Stimulated activated naive B cell treated with anti-CD40 and anti-IgM and Interleukin-4, amounts not matched to agents 10 μg/mL and 1 μg/mL and 100 μg/mL, for 72 hours (primary cell): ENCODE results near the gene ATP13A5.

Experiments
- ATAC-seq, 2 donors: fragments of 150-1000 bp; cut with Tn5 transposase; replicated peaks; 2 replicates each; pipeline ENCODE4 v1.10.0; 2021; ENCODE audit warnings: moderate library complexity in 1 of 2
- DNase-seq: peaks from one replicate; pipeline ENCODE4 v3.0.0; 2021
- H3K27ac Mint-ChIP-seq: one replicate; pipeline ENCODE4 v1.8.0; 2022; ENCODE audit warnings: mild to moderate bottlenecking, mixed read lengths
- H3K27me3 Mint-ChIP-seq, 2 donors: one replicate each; pipeline ENCODE4 v1.8.0; 2022; ENCODE audit warnings: mixed read lengths in 2 of 2
- H3K36me3 Mint-ChIP-seq, 2 donors: one replicate each; pipeline ENCODE4 v1.8.0; 2022; ENCODE audit warnings: mixed read lengths in 2 of 2, mild to moderate bottlenecking in 1 of 2
- H3K4me1 Mint-ChIP-seq, 2 donors: one replicate each; pipeline ENCODE4 v1.8.0; 2022; ENCODE audit warnings: mixed read lengths in 2 of 2, mild to moderate bottlenecking in 1 of 2
- H3K4me3 Mint-ChIP-seq, 2 donors: one replicate each; pipeline ENCODE4 v1.8.0; 2022; ENCODE audit warnings: mild to moderate bottlenecking in 2 of 2, mixed read lengths in 2 of 2, moderate library complexity in 1 of 2
- H3K9me3 Mint-ChIP-seq, 2 donors: one replicate each; pipeline ENCODE4 v1.8.0; 2022; ENCODE audit warnings: mixed read lengths in 2 of 2, mild to moderate bottlenecking in 1 of 2

ATP13A5 gene

GRCh38 chr3:193225302-193226125 lies 153.0 kb downstream of the ATP13A5 start:
- peaks cover 0 to 5% of the 10 kb centered on the region in 2 donors for H3K27me3 Mint-ChIP-seq
- H3K36me3 Mint-ChIP-seq = no peaks in the 10 kb centered on the region
- no peaks in the 10 kb centered on the region for H3K4me1 Mint-ChIP-seq
- H3K27ac Mint-ChIP-seq = no peak overlapping the region
- no peaks in the 10 kb centered on the region for H3K9me3 Mint-ChIP-seq
- no peak for DNase-seq
- no peak for ATAC-seq
- H3K4me3 Mint-ChIP-seq = no peak overlapping the region
